ENCODE measurements around the gene PLXNA4.

GRCh38 chr7:132403465-132404110 lies 172.7 kb downstream of the PLXNA4 start:
- TF ChIP-seq POLR2AphosphoS5 (IDR thresholded peaks at IDR 0.05; ENCODE audit: low read depth, low read length) (no peak), POLR2A (IDR thresholded peaks at IDR 0.05; ENCODE audit: low read depth, low read length) (no peak), TAF1 (IDR thresholded peaks at IDR 0.05; ENCODE audit: borderline replicate concordance, low read depth, low read length) (no peak)

Measured in GM12892 (cell line).